GM12873 (cell line): ENCODE data around the gene RIOK1.

ENCODE experiments used
- TF ChIP-seq, protein P1 (sequence below): IDR thresholded peaks from 2 replicates; pipeline ENCODE4 v1.5.1; 2012; ENCODE audit warnings: low read depth, mild to moderate bottlenecking, moderate library complexity, low read length, control low read depth; ENCODE audit not compliant: insufficient read depth; ENCODE audit errors: missing control alignments

Gene RIOK1

DNA sequence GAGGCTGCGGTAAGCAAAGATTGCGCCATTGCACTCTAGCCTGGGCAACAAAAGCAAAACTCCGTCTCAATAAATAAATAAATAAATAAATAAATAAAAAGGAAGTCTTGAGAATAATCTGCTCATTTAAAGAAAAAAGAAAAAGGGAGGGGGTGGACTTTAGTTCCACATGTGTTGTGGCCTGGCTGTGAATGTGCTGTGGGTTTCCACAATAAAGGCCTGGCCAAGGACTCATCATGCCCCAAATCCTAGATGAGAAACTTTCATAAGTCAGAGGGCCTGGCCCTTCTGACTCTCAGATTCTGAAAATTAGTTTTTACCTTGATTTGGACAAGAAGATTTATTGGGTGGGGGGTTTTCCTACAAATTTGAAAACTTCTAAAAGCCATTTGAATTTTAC is 48.4 kb downstream of the RIOK1 start:
- TF ChIP-seq, protein P1, sequence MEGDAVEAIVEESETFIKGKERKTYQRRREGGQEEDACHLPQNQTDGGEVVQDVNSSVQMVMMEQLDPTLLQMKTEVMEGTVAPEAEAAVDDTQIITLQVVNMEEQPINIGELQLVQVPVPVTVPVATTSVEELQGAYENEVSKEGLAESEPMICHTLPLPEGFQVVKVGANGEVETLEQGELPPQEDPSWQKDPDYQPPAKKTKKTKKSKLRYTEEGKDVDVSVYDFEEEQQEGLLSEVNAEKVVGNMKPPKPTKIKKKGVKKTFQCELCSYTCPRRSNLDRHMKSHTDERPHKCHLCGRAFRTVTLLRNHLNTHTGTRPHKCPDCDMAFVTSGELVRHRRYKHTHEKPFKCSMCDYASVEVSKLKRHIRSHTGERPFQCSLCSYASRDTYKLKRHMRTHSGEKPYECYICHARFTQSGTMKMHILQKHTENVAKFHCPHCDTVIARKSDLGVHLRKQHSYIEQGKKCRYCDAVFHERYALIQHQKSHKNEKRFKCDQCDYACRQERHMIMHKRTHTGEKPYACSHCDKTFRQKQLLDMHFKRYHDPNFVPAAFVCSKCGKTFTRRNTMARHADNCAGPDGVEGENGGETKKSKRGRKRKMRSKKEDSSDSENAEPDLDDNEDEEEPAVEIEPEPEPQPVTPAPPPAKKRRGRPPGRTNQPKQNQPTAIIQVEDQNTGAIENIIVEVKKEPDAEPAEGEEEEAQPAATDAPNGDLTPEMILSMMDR, result no peak

DNA sequence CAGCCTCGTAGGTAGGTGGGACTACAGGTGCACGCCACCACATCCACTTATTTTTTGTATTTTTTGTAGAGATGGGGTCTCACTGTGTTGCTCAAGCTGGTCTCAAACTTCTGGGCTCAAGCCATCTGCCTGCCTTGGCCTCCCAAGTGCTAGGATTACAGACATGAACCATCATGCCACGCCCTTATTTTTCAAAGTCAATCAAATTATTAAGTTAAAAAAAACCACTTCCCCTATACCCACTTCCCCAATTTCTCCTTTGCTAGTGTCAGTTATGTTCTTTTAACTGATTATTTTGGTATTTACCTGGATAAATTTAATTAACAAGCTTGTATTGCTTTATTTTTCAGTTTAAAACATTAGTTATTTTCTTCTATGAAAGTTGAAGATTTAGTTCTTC is 49.6 kb downstream of the RIOK1 start:
- TF ChIP-seq, protein P1, result no peak

DNA sequence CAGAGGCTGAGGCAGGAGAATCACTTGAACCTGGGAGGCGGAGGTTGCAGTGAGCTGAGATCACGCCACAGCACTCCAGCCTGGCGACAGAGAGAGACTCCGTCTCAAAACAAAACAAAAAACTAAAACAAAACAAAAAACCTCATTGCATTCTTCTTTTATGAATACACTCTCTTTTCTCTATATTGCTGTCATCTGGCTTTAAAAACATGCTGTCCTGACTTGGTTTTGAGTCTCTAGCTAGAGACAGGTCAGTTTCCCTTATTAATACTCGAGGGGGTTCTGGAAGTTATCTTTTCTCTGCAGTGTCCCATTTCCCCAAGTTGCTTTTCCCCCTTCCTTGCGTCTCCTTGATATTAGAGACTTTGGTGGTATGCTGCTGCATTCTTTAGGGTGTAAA is 50.9 kb downstream of the RIOK1 start:
- TF ChIP-seq, protein P1, result no peak

DNA sequence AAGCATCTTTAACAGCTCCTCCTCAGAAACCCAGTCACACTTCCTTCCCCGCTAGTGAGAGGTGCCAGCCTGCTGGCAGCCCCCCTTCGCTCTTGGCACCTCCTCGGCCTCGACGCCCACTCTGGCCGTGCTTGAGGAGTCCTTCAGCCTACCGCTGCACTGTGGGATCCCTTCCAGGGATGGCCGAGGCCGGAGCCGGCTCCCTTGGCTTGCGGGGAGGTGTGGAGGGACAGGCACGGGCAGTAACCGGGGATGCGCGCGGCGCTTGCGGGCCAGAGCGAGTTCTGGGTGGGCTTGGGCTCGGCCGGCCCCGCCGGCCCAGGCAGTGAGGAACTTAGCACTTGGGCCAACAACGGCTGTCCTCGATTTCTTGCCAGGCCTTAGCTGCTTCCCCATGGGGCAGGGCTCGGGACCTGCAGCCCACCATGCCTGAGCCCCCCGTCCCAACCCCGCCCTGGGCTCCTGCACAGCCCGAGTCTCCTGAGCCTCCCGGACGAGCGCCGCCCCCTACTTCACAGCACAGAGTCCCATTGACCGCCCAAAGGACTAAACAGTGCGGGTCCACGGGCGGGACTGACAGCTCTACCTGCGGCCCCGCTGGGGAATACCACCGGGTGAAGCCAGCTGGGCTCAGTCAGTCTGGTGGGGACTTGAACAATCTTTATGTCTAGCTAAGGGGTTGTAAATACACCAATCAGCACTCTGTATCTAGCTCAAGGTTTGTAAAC is 51.6 kb downstream of the RIOK1 start:
- TF ChIP-seq, protein P1, result no peak

DNA sequence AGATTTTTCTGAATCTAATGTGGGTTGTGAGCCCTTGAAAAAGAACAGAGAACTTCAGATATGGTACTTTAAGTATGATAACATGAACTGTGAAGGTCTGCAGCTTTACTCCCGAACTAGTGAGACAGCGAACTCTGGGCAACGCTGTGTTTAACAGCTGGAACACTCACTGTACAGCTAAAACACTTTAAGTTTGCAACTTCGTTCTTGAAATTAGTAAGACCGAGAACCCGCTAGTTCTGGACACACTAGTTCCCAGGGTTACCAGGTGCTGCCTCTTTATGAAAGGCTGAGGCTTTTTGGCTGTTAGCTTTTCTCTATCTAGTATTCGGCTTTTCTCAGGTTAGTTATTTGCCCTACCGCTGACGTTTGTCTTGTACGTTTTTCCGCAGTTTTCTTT is 52.9 kb downstream of the RIOK1 start:
- TF ChIP-seq, protein P1, result no peak

DNA sequence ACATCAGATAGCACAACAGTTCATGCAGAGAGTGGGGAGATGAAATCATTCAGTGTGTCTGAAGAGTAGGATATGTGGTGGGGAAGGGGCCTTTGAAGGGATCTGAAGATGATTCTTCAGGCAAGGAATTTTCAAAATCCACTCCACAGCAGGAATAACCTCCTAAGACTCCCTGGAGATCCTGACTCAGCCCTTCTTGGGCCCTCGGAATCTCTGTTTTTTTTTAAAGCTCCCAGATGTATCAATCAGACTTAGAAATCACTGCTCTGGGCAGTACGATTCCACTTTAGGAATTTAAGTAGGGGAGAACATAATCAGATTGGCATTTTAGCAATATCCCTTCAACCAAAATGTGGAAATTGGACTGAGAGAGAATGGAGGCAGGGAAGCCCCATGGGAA is 55.5 kb downstream of the RIOK1 start:
- TF ChIP-seq, protein P1, result no peak

DNA sequence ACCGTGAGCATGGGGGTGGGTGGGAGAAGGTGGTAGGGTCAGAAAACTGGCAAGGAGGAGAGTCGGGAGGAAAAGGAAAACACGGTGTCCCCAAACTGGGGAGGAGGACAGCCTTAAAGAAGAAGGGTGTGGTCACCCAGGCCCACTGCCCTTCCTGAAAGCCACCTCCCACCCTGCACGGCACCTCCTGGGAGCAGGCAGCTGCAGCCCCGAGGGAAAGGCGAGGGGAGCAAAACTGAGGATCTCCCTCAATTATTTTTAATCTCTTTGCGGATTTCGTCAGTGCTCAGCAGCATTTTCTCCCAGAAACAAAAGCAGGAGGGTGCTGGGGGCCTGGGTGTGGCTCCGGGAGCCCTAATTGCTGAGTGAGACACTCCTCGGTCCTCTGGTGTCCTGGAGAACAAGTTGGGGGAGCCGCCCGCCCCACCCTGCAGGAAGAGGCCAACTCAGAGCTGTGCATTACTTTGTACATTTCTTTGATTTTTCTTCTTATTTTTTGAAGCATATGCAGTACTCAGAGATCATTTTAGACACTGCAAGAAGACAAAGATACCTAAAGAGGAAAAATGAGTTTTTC is 56.4 kb downstream of the RIOK1 start:
- TF ChIP-seq, protein P1, result no peak
